ENCODE data around the gene IL18R1.

- TF ChIP-seq ZFX (IDR thresholded peaks at IDR 0.05) (no peak), CTCF (conservative IDR thresholded peaks at IDR 0.05) (peak; percentile 55)
These were observed 12.7 kb upstream of the IL18R1 start for GRCh38 chr2:102342888-102343287.
